Keratinocyte (primary cell): Measurements from ENCODE around the gene VMP1.

Source experiments
- EZH2 ChIP-seq: IDR thresholded peaks from one replicate; pipeline ENCODE4 v1.6.1; 2012; ENCODE audit warnings: inconsistent platforms, mild to moderate bottlenecking, low read length, moderate library complexity
- TF ChIP-seq, protein P1 (sequence below), 3 experiments: IDR thresholded peaks in 1 of 3; conservative IDR thresholded peaks in 1 of 3; optimal IDR thresholded peaks in 1 of 3; 2 replicates in 2 of 3; 3 replicates in 1 of 3; pipeline versions ENCODE3 to v1.5.1; 2011; ENCODE audit warnings: low read length in 3 of 3, mild to moderate bottlenecking in 3 of 3, moderate library complexity in 2 of 3, control low read depth in 1 of 3, inconsistent platforms in 1 of 3; ENCODE audit not compliant: insufficient read depth in 2 of 3; ENCODE audit errors: extremely low read depth in 1 of 3

- TF ChIP-seq, protein P1, sequence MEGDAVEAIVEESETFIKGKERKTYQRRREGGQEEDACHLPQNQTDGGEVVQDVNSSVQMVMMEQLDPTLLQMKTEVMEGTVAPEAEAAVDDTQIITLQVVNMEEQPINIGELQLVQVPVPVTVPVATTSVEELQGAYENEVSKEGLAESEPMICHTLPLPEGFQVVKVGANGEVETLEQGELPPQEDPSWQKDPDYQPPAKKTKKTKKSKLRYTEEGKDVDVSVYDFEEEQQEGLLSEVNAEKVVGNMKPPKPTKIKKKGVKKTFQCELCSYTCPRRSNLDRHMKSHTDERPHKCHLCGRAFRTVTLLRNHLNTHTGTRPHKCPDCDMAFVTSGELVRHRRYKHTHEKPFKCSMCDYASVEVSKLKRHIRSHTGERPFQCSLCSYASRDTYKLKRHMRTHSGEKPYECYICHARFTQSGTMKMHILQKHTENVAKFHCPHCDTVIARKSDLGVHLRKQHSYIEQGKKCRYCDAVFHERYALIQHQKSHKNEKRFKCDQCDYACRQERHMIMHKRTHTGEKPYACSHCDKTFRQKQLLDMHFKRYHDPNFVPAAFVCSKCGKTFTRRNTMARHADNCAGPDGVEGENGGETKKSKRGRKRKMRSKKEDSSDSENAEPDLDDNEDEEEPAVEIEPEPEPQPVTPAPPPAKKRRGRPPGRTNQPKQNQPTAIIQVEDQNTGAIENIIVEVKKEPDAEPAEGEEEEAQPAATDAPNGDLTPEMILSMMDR (optimal IDR thresholded peaks at IDR 0.05 in 1 of 3, IDR thresholded peaks at IDR 0.05 in 1 of 3, conservative IDR thresholded peaks at IDR 0.05 in 1 of 3; ENCODE audit: extremely low read depth in 1 of 3, insufficient read depth in 2 of 3, low read length in 3 of 3) = no peak
- TF ChIP-seq EZH2 = no peak
These were observed 132.3 kb downstream of the VMP1 start for GRCh38 chr17:59839651-59840328.
